HG02678 (cell line): ENCODE data around the gene MYO9A.

Experiments used
- ATAC-seq: cut with Tn5 transposase; IDR thresholded peaks from one replicate; pipeline ENCODE4 v1.9.1; 2021; ENCODE audit warnings: mild to moderate bottlenecking, moderate library complexity; ENCODE audit not compliant: unreplicated experiment

MYO9A gene

GRCh38 chr15:71970435-71970834 is 147.5 kb downstream of the MYO9A start:
- ATAC-seq = no peak

GRCh38 chr15:71962537-71962936 is 155.4 kb downstream of the MYO9A start:
- no peak for ATAC-seq

DNA sequence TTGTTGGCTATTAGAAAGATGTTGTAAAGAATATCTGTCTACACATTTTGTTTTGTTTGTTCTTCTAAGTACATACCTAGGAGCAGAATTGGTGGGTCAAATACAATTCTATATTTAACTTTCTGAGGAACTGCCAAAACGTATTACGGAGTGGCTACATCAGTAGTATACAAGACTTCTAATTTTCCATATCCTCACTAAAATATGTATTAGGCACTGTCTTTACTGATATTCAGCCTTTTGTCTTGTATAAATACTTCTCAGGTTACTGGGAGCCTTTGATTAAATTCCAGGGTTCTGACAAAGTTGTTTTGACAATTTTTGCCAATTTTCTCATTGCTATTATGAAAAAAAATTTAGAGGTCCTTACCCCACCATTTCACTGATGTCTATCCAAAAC is 160.9 kb downstream of the MYO9A start:
- ATAC-seq = no peak

- ATAC-seq = no peak
Measured at GRCh38 chr15:71951134-71951533, 166.8 kb downstream of the MYO9A start.

DNA sequence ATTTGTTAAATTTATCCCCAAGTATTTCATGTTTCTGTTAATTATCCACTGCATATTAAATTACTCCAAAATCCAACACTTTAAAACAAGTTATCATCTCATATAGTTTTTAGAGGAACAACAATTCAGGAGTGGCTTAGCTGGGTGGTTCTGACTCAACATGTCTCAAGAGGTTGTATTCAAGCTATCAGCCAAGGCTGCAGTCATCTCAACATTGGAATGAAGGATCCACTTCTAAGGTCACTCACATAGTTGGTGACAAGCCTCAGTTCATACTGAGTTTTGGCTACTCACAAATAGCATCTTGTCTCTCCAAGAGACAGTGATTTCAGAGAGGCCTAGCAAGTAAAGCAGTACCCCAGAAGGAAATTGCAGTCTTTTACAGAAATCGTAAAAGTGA is 172.9 kb downstream of the MYO9A start:
- ATAC-seq = no peak

GRCh38 chr15:71943806-71944205 is 174.1 kb downstream of the MYO9A start:
- no peak for ATAC-seq

GRCh38 chr15:71939981-71940588 is 177.9 kb downstream of the MYO9A start:
- ATAC-seq = no peak

DNA sequence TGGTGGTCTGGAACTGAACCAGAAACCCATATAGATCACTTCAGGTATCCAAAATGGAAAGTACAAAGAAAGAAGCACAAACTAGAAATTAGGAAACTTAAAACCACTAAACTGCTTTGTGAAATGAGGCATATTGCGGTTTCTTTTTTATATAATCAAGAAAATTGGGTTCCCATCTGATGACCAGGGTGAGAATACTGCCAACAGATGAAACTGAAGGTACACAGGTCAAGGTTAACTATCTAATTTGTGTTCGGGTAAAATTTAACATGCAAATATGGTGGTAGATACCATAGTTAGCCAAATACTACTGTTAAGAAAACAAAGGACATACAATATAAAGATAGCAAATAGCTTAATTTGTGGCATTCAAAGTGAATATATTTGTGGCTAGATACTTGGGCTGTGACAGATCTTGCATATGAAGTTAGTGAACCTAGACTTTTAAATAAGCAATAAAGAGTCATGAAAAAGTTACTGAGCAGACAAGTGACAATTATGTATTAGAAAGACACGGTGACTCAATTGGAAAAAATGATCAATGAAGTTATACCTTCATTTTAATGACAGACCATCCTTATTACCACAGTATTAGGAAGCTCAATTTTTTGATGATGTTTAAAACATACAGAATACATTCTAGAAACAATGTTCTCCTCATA is 180.2 kb downstream of the MYO9A start:
- ATAC-seq = no peak

- ATAC-seq = no peak
Measured at GRCh38 chr15:71934446-71934845, 183.5 kb downstream of the MYO9A start.

DNA sequence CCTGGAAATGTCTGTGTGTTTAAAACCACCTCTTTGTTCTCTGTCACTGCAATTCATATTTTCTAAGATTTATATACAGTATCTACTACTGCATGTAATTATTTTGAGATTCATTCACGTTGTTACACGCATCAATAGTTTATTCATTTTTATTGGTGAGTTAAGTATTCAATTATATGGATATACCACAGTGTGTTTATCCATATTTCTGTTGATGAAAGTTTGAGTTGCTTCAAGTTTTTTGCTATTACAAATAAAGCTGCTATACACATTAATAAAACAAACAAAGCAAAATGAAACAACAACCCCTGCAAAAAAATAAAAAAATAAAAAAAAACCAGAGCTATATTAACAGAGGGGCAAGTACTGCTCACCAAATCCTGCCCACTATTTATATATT is 185.3 kb downstream of the MYO9A start:
- no peak for ATAC-seq

DNA sequence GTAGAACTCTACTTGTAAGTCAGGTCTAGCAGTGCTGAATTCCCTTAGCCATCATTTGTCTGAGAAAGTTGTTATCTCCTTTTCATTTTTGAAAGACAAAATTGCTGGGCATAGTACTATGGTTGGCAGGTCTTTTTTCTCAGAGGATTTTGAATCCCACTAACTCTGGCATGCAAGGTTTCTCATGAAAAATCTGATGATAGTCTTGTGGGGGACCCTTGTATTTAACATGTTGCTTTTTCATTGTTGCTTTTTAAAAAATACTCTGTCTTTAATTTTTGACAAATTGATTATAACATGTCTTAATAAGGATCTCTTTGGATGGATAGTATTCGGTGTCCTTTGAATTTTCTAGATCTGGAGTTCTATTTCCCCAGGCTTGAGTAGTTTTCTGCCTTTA is 186.7 kb downstream of the MYO9A start:
- no peak for ATAC-seq

DNA sequence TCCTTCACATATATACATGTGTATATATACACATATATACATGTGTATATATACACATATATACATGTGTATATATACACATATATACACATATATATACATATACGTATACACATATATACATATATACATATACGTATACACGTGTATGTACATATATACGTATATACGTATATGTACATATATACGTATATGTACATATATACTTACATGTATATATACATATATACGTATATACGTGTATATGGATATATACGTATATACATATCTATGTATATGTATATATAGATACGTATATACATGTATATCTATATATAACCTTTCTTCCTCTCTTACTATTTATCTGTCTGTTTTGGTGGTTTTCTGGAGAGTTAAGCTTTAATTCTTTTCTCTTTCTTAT is 192.8 kb downstream of the MYO9A start:
- no peak for ATAC-seq

DNA sequence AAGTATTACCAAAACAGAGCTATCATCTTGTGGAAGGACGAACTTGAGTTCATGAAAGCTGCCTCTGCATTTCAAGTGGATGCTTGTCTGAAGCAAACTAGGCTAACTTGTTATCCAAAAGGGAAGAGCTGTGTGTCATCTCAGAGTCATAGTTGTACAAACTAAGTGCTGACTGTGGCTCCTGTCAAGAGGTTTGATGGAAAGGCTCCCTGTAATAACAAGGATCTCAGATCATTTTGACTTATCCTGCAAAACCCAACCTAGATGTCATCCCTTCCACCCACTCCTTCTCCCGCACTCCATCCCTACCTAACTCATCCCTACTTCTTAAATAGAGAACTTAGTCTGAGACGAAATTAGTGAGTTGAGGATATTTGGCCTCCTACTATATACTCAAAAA is 196.8 kb downstream of the MYO9A start:
- ATAC-seq = no peak

DNA sequence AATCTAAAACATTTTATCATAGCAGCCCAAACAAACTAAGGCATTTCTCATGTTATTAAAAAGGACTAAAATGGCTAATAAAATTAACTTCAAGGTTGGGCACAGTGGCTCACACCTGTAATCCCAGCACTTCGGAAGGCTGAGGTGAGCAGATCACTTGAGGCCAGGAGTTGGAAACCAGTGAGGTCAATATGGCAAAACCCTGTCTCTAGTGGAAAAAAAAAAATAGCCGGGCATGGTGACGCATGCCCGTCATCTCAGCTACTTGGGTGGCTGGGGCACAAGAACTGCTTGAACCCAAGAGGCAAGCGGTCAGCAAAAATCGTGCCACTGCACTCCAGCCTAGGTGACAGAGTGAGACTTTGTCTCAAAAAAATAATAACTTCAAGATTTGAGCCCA is 197.4 kb downstream of the MYO9A start:
- no peak for ATAC-seq

DNA sequence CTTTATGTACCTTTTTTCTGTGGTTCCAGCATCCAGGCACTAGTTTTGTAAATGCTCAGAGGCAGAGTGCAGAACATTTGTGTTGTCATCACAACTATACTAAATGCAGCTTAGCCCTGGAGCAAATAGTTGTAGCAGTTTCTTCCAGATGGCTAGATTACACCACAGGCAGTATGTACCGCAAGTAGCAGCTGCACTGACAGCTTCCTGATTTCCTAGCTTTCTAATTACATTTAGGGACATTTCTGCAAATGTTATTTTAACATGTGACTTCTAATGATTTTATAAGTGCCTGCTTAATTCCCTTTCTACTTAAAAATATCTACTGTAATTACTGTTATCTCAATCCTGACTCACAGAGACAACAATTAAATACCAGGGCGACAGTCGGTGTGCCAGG is 201.1 kb downstream of the MYO9A start:
- ATAC-seq = no peak

- no peak for ATAC-seq
Measured at GRCh38 chr15:71914092-71914491, 203.9 kb downstream of the MYO9A start.

DNA sequence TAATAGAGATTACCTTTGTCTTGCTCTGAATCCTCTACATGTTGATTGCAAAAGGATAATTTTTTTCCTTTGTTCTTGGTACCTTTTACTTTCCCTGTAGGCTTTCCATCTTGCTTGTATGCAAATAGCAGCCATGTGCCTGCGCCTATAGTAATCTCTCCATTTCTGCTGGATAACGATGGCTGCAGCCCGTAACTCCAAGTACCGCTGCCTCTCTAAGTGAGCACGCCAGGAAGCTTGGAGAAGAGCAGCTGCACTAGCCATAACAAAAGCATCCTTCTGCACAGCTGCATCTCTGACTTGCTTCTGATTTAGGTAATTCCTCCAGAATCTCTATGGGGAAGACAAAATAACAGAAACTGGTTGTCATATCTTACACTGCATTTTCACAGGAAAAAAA is 218.3 kb downstream of the MYO9A start:
- no peak for ATAC-seq

DNA sequence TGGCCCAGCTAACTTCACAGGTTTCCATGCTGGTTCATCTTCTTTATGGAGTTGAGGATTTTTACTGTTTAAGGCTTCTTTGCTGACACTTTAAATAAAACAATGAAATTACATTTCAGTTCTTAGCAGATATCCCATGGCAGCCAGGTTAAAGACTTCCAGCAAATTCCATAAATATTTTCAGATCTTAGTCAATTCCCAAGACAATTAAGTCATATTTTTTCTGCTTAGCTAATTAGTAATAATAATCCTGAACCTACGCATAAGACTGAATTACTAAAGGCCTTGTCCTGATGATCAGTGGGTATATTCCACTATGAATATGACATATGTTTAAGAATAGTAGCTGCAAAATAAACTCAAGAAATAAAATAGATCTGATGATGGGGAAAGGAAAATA is 224.3 kb downstream of the MYO9A start:
- ATAC-seq = no peak

DNA sequence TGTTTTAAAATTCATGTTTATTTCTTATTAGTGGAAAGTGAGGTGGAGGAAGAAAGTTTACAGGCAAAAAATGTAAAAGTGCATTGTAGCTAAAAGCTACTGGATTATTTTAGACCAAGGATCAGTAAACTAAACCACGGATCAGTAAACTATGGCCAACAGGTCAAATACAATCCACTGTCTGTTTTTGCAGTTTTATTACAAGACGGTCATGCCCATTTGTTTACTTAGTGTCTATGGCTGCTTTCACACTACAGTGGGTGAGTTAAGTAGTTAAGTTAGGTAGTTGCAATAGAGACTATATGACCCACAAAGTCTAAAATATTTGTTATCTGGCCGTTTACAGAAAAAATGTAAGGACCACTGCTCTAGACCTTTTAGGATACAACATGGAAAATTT is 225.6 kb downstream of the MYO9A start:
- no peak for ATAC-seq

DNA sequence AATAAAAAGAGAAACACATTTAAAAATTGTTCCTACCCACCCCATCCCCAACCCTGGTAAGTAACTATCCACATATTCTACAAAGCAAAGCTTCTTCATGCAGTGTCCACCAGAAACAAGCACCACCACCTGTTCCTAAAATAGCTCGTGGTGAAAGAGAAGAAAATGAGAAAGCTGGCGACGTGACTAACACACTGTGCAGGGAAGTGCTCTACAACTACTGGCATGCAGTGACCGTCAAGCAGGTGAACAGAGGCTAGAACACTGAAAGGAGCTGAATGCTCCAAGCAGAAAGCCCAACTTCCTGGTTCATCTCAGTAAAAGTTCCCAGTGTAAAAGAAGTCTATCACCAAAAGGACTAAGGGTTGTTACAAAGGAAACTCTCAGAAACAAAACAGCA is 226.9 kb downstream of the MYO9A start:
- no peak for ATAC-seq

GRCh38 chr15:71889947-71890346 is 228.0 kb downstream of the MYO9A start:
- ATAC-seq = no peak

DNA sequence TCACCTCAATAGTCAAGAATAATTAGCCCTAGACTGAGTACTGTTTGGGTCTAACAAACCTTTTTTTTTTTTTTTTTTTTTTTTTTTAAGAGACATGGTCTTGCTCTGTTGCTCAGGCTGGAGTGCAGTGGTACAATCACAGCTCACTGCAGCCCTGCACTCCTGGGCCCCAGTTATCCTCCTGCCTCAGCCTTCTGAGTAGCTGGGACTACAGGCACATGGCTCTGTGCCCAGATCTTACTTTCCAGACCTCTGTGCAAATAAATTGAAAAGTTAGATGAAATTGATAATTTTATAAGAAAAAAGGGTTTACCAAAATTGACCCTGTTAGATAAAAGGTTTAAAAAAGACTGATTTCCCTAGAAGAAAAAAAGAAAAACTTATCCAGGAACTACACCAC is 228.6 kb downstream of the MYO9A start:
- ATAC-seq = no peak

DNA sequence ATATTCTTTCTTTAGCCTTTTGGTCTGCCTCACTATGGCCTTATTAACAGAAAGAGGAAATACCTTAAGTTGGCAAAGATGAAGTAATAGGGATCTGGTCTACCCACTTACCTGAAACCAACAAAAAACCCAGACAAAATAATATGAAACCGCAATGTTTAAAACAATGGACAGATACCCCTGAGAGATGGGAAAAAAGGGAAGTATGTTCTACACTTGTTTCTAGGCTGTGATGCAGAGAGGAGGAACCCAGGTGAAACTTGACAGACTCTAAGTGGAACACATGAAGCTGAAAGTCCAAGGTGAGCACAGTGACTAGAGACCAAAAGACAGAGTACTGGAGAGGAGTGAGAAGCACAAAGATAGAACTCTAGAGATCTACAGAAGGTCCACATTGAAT is 229.2 kb downstream of the MYO9A start:
- no peak for ATAC-seq
